ENCODE data around the gene AVEN.
A peak's percentile ranks its signal among the peaks of the same experiment; 100 is the strongest.

The AVEN gene, protein sequence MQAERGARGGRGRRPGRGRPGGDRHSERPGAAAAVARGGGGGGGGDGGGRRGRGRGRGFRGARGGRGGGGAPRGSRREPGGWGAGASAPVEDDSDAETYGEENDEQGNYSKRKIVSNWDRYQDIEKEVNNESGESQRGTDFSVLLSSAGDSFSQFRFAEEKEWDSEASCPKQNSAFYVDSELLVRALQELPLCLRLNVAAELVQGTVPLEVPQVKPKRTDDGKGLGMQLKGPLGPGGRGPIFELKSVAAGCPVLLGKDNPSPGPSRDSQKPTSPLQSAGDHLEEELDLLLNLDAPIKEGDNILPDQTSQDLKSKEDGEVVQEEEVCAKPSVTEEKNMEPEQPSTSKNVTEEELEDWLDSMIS

DNA sequence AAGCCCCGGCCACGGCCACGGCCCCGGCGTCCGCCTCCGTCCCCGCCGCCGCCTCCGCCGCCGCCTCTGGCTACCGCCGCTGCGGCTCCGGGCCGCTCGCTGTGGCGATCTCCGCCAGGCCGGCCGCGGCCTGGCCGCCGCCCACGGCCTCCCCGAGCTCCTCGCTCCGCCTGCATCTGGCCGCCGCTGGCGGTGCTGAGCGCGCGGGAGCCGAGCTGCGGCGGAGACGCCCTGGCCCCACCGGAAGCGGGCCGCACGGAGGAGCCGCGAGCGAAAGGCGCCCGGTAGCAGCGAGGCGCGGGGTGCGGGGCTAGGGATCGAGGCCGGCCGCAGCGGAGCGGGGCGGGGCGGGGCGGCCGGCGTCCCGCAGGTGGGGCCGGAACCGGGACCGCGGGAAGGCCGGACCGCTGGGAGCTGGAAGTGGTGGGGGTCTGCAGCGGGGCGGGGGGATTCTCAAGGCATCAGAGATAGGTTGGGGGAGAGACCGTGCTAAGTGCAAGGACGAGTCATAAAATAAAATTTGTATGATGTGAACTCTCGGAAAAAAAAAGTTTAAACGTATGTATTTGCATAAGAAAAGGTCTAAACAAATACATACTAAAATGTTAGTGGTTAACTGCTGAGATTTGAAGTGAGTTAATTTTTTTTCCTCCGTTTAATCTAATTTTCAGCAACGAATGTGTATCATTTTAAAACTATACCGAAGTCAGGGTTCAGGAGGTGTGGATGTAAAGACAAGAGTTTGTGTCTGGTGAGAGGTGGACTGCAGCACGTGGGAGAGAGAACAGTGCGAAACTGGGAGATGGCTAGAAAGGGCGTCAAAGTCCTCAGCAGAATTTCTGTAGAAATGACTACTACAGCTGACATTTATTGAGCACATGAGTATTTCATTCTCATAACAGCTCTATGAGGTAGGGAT lies at the start of gene AVEN:
TSS of gene AVEN (minus strand) at position 334 of the 919 bp plus-strand sequence. CDS start at position 176, 158 bp downstream.
- DNase-seq (ENCODE audit: low spot score), result peak; percentile 79

DNA sequence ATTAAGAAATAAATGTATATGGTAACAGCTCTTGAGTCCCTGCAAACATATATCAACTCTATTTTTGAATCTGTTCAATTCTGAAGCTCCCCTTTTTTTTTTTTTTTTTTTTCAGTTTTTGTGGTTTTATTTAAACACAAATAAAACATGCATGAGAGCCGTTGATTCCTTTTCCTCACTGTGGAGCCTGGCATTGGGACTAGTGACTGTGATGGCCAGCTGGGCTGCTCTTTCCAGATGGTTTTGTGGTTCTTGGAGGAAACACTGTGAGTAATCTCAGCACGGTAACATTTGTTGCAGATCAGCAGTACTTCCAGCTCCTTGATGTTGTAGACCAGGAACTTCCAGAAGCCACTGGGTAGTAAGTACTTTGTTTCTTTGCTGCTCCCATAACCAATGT lies 46.7 kb upstream of the AVEN start:
- TF ChIP-seq, protein P1, sequence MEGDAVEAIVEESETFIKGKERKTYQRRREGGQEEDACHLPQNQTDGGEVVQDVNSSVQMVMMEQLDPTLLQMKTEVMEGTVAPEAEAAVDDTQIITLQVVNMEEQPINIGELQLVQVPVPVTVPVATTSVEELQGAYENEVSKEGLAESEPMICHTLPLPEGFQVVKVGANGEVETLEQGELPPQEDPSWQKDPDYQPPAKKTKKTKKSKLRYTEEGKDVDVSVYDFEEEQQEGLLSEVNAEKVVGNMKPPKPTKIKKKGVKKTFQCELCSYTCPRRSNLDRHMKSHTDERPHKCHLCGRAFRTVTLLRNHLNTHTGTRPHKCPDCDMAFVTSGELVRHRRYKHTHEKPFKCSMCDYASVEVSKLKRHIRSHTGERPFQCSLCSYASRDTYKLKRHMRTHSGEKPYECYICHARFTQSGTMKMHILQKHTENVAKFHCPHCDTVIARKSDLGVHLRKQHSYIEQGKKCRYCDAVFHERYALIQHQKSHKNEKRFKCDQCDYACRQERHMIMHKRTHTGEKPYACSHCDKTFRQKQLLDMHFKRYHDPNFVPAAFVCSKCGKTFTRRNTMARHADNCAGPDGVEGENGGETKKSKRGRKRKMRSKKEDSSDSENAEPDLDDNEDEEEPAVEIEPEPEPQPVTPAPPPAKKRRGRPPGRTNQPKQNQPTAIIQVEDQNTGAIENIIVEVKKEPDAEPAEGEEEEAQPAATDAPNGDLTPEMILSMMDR (IDR thresholded peaks at IDR 0.05; ENCODE audit: extremely low read depth, missing control alignments), result no peak
- no peak for DNase-seq (ENCODE audit: low spot score)

More for the DNA sequence above, at the start of gene AVEN:
- TF ChIP-seq, protein P1 (IDR thresholded peaks at IDR 0.05; ENCODE audit: extremely low read depth, missing control alignments), result no peak

DNA sequence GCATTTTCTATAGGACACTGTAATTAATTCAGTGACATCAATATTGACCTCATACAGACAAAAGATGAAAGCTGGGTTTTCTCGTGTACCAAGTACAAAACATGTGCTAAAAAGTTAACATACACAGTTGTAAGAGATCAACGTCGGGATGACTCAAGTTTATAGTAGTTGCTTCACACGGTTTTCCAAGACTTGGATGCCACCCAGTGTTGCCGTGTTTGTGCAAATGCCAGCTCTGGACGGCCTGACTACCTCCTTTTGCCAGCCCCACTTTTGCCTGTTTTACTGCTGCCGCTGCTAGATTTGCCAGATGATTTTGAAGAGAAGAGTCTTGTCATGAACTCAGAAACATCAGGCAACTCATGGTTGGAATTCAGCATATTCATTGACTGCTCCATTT lies 45.1 kb upstream of the AVEN start:
- DNase-seq (ENCODE audit: low spot score), result no peak
- TF ChIP-seq, protein P1 (IDR thresholded peaks at IDR 0.05; ENCODE audit: extremely low read depth, missing control alignments), result no peak

DNA sequence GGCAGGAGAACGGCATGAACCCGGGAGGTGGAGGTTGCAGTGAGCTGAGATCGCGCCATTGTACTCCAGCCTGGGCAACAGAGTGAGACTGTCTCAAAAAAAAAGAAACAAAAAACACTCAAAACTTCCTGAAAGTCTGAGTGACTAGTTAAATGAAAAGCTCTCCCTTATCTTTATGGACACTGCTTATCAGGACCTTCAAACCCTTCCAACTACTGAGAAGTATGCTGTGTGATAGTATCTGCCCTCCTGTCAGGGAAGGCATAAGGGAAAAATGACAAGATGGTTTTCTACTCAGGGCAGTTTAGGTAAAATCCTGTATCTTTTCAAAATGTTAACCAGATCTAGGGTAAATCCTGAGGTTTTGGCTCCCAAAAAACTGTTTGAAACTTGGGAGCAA lies 40.9 kb upstream of the AVEN start:
- TF ChIP-seq, protein P1 (IDR thresholded peaks at IDR 0.05; ENCODE audit: extremely low read depth, missing control alignments), result no peak
- DNase-seq (ENCODE audit: low spot score), result no peak

DNA sequence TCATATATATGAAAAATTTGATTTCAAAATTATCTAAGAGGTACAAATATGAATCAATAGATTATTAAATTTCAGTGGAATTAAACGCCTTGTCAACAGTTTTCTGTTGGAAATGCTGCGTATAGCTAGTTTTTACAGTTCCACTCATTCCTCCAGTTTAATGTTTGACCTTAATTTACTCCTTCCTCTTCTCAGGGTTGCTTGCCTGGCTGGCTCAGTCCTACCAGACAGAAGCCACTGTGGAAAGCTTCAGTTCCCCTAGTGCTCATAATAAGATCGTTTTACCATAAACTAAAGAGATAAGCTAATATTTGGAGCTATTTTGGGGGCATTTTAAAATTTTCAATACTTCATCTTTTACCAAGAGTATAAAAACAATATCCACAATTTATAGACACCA lies 39.9 kb upstream of the AVEN start:
- no peak for DNase-seq (ENCODE audit: low spot score)

DNA sequence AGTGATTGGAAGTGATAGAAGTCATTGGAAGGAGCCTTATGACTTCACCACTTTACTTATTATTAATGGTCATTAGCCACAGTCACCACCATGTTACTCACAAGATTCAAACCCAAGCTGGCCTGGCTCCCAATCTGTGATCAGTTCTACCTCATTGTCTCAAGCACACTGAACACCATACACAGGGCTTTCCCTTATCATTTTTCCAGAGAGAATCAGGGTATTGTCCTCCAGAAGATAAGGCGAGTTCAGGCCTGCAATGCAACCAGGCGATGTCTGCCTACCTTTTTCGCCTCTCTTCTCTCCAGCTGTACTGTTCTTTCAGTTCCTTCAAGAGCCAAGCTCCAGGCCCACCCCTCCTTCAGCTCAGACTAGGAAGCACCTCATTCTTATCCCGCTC lies 37.8 kb upstream of the AVEN start:
- no peak for DNase-seq (ENCODE audit: low spot score)
- TF ChIP-seq, protein P1 (IDR thresholded peaks at IDR 0.05; ENCODE audit: extremely low read depth, missing control alignments), result no peak

More for the DNA sequence above, 39.9 kb upstream of the AVEN start:
- TF ChIP-seq, protein P1 (IDR thresholded peaks at IDR 0.05; ENCODE audit: extremely low read depth, missing control alignments), result no peak

DNA sequence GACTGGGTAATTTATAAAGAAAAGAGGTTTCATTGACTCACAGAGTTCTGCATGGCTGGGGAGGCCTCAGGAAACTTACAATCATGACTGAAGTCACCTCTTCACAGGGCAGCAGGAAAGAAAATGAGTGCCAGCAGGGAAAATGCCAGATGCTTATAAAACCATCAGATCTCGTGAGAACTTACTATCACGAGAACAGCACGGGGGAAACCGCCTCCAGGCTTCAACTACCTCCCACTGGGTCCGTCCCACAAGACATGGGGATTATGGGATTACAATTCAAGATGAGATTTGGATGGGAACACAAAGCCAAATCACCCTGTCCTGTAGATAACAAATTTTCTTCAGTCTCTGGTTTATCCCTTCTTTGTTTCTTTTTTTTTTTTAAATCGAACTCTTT lies 31.0 kb upstream of the AVEN start:
- no peak for DNase-seq (ENCODE audit: low spot score)
- TF ChIP-seq, protein P1 (IDR thresholded peaks at IDR 0.05; ENCODE audit: extremely low read depth, missing control alignments), result no peak
